Measurements from ENCODE around the gene USP33.
"Not testable (repeated sequence)": the region's sequence is repeated elsewhere in the genome, so short reads cannot be mapped to it uniquely, and the experiment has no call there.

Gene USP33

GRCh38 chr1:77759071-77760028, at the start of gene USP33:
Gene USP33 (minus strand): TSS chr1:77759852. CDS start chr1:77741697, 18,155 bp downstream.
- no peak for DNase-seq

- DNase-seq: no peak
These were observed 43.7 kb upstream of the USP33 start for GRCh38 chr1:77803371-77803770.

DNA sequence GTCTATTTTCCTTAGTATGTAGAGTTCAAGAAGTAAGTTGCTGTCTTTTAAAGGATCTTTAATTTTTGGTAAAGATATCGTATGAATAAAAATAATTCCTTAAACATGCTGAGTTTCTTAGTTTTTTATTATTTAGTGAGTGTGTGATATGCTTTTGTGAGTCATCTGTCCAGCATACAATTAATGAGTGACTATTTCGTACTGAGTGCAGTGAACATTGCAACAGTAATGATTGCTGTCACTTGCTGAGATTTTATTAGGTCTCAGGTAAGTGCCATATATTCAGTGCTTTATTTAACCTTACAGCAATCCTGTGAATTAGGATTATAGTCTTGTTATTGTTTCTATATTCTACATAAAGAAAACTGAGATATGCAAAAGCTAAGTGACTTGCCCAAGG, 42.4 kb upstream of the USP33 start:
- no peak for DNase-seq

DNA sequence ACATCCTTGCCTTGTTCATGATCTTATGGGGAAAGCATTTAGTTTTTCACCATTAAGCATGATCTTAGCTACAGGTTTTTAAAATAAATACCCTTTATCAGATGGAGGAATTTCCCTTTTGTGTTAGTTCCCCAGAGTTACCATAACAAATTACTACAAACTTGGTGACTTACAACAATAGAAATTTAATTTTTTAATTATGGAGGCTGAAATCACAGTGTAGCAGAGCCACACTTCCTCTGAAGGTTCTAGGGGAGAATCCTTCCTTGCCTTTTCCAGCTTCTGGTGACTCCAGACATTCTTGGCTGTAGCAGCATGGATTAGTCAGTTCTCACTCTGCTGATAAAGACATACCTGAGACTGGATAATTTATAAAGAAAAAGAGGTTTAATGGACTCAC, 38.3 kb upstream of the USP33 start:
- DNase-seq: no peak

GRCh38 chr1:77796695-77797405, 37.2 kb upstream of the USP33 start:
- DNase-seq: no peak

DNA sequence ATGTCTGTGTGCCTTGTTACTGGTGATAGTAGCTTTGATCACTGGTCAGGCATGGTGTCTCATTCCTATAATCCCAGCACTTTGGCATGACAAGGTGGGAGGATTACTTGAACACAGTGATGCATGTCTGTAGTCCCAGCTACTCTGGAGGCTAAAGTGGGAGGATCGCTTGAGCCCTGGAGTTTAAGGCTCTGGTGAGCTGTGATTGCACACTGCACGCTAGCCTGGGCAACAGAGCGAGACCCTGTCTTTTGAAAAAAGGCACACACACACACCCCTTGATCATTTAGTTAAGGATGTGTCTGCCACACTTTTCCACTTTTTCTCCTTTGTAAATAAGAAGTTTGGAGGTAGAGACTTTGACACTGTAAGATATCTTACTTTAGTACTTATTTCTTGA, 34.9 kb upstream of the USP33 start:
- DNase-seq: no peak

DNA sequence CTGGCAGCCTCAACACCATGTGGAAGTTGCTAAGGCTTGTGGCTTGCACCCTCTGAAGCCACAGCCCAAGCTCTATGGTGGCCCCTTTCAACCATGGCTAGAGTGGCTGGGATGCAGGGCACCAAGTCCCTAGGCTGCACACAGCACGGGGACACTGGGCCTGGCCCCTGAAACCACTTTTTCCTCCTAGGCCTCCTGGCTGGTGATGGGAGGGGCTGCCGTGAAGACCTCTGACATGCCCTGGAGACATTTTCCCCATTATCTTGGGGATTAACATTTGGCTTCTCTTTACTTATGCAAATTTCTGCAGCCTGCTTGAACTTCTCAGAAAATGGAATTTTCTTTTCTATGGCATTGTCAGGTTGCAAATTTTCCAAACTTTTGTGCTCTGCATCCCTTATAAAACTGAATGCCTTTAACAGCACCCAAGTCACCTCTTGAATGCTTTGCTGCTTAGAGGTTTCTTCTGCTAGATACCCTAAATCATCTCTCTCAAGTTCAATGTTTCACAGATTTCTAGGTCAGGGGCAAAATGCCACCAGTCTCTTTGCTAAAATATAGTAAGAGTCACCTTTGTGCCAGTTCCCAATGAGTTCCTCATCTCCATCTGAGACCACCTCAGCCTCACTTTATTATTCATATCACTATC, 26.6 kb upstream of the USP33 start:
- not testable (repeated sequence) for DNase-seq

GRCh38 chr1:77783141-77783540, 23.5 kb upstream of the USP33 start:
- DNase-seq: no peak

GRCh38 chr1:77781683-77782082, 22.0 kb upstream of the USP33 start:
- no peak for DNase-seq

- DNase-seq: peak; percentile 63
These were observed 20.1 kb upstream of the USP33 start, which contains the start of gene MIGA1 for GRCh38 chr1:77779529-77780281. Gene MIGA1 (plus strand): TSS chr1:77779649. CDS start chr1:77783253, 3,604 bp downstream.

DNA sequence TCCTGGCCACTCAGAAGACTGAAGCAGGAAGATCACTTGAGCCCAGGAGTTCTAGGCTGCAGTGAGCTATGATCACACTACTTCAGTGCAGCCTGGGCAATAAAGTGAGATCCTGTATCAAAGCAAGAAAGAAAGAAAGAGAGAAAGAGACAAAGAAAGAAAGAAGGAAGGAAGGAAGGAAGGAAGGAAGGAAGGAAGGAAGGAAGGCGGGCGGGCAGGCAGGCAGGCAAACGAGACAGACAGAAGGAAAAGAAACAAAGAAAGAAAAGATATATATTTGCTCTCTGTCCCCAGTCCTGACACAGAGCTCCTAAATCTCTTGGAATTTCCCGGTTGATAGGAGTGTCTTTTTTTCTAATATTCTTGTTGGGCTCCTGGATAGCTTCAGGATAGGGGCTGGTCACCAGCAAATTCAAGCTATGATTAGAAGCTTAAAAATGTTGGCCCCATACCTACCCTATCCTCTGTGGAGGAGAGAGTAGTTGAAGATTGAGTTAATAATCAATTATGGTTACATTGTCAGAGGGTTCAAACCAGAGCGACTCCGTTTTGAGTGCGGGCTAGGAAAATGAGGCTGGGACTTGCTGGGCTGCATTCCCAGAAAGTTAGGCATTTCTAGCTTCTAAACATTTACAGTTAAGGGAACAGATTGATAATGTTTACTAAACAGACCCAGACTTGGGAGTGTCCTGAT, 16.5 kb upstream of the USP33 start:
- no peak for DNase-seq

DNA sequence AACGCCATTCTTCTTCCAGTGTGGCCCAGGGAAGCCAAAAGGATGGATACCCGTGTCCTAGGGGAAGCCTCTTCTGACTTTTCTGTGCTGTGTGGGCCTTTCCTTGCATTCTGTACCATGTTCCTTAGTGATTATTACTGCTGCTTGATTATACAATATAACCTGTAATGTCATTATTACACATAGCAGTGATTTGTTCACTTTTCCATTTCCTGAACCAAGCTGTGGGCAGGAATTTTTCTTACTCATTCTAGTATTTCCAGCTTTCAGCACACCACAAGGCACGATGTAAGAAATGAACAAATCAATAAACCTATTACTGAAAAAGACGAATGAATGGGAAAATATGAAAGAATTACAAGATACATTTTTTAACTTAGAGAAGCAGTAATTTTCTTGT, 8.4 kb upstream of the USP33 start:
- no peak for DNase-seq

DNA sequence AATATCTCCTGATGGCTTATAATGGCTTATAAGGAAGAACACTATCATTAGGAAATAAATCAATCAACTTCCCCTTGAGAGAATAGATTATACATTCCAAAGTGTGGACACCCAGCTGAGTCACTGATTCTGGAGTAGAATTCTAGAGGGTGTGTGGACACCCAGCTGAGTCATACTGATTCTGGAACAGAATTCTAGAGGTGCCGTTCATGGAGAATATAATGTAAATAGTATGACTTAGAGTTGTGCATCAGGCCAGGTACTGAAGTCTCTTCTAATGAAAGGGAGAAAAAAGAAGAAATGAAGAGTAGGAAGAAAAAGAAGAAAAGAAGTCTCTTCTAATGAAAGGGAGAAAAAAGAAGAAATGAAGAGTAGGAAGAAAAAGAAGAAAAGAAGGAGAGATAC, 2.4 kb upstream of the USP33 start:
- no peak for DNase-seq

GRCh38 chr1:77757603-77758002, 2.0 kb downstream of the USP33 start:
- no peak for DNase-seq

DNA sequence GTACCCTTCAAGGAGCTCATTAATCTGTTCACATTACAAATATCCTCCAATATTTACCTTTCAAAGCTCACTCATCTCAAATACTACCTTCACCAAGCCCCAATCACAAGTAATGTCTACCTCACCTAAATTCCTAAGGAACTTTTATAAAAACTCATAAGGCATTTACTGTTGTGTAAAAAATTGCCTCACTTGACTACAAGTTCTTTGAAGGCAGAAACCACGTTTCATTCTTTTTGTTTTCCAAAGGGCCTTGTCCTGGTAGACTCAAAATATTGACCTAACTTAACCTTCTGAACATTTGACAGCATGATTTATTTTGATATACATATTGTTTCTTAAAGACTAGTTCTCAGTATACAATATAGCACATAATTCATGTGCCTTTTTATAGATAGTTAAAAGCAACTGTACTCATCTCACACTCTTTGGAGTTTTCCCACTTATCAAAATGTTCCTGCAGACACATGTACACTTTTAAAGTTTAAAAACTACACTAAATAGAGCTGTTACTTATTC, 2.5 kb downstream of the USP33 start:
- DNase-seq: no peak

DNA sequence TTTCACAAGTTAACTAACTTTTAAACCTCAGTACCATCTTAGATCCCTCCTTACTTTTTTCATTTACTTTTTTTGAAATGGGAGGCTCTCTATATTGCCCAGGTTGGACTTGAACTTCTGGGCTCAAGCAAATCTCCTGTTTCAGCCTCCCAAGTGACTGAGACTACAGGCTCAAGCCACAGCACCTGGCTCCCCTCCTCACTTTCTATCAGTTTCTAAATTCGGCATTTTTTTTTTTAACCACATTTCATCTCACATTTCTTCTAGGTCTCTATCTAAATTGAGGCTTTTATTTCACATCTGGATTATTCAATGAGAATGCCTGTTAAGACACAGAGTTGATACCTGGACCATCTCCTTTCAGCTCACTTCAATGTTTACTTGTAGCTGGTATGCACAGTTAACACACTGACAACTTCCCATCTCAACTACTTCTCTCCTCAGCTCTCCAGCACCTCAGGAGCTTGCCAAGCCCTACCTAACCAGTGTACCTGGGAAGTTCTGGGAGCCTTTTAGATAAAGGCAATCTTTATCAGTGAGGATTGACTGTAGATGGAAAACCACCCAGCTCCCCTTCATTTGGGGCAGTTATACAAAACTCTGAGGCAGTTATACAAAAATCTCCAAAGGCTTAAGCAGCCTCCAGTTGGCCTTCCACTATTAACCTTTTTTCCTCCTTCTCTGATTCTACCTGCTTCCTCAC, 3.4 kb downstream of the USP33 start:
- no peak for DNase-seq

GRCh38 chr1:77749489-77749888, 10.2 kb downstream of the USP33 start:
- DNase-seq: not testable (repeated sequence)

DNA sequence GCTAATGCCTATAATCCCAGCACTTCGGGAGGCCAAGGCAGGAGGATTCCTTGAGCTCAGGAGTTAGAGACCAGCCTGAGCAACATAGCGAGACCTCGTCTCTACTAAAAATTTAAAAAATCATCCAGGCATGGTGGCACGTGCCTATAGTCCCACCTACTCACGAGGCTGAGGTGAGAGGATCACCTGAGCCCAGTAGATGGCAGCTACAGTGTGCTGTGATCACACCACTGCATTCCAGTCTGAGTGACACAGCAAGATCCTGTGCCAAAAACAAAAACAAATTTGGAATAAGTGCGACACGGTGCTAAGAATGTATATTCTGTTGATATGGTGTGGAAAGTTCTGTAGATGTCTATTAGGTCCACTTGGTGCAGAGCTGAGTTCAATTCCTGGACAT, 15.1 kb downstream of the USP33 start:
- no peak for DNase-seq

DNA sequence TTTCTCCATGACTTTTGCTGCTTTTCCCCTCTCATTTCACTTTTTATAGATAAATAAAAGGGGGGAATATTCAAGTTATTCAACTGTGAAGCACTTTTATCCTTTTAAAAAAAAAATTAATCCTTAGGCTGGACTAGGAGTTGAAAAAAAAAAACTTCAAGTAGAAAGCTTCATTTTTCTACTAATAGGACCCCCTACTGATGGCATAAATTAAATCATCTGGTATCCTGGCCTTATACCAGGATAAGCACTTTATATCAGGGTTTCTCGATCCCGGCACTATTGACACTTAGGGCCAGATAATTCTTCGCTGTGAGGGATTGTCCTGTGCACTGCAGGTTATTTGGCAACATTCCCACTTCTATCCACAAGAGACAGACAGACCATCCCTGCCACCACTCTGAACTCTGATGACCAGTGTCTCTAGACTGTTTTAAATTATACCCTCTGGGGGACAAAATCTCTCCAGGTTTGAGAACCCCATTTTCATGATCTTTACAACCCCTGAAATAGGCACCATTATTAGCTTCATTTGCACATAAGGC, 17.6 kb downstream of the USP33 start:
- no peak for DNase-seq

DNA sequence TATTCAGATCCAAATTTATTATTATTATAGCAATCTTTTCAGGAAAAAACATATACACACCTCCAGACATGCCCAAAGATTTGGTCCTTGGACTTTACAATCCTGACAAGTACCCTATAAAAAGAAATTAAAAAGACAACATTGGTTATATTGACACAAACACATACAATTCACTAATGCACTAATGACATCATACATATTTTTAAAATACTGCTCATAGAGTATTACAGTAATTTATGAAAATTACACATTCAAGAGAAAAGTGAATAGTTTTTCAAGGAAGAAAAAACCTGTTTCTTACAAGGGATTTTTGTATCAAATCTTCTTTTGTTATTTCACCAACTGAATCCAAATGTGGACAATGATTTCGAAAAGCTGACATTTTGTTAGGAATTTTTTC, 18.3 kb downstream of the USP33 start:
- no peak for DNase-seq

GRCh38 chr1:77739235-77739634, 20.4 kb downstream of the USP33 start:
- DNase-seq: no peak

Measured in NCI-H187 treated with DMSO at 0.1 percent for 48 hours (cell line).